HG03066 (cell line): ENCODE data around the gene NF1.
"Not testable (repeated sequence)": the region's sequence is repeated elsewhere in the genome, so short reads cannot be mapped to it uniquely, and the experiment has no call there.

Experiments
- ATAC-seq: cut with Tn5 transposase; IDR thresholded peaks from one replicate; pipeline ENCODE4 v1.9.1; 2021; ENCODE audit warnings: low read depth; ENCODE audit not compliant: unreplicated experiment

NF1 gene

GRCh38 chr17:31128241-31128640 lies 33.5 kb downstream of the NF1 start:
- ATAC-seq, result no peak

GRCh38 chr17:31130286-31131224 lies 35.8 kb downstream of the NF1 start:
- no peak for ATAC-seq

GRCh38 chr17:31131299-31131698 lies 36.5 kb downstream of the NF1 start:
- ATAC-seq, result no peak

GRCh38 chr17:31132977-31133376 lies 38.2 kb downstream of the NF1 start:
- no peak for ATAC-seq

- ATAC-seq, result no peak
These were observed 39.8 kb downstream of the NF1 start for GRCh38 chr17:31134576-31134975.

- no peak for ATAC-seq
These were observed 41.5 kb downstream of the NF1 start for GRCh38 chr17:31136319-31136718.

- ATAC-seq, result no peak
These were observed 45.3 kb downstream of the NF1 start for GRCh38 chr17:31140111-31140510.

GRCh38 chr17:31144428-31144827 lies 49.7 kb downstream of the NF1 start:
- ATAC-seq, result no peak

- ATAC-seq, result no peak
These were observed 50.1 kb downstream of the NF1 start for GRCh38 chr17:31144836-31145235.

- no peak for ATAC-seq
These were observed 52.9 kb downstream of the NF1 start for GRCh38 chr17:31147507-31148202.

- ATAC-seq, result no peak
These were observed 53.4 kb downstream of the NF1 start for GRCh38 chr17:31148205-31148604.

- ATAC-seq, result no peak
These were observed 57.5 kb downstream of the NF1 start for GRCh38 chr17:31152271-31152670.

GRCh38 chr17:31155208-31155810 lies 60.5 kb downstream of the NF1 start:
- ATAC-seq, result no peak

- ATAC-seq, result no peak
These were observed 61.5 kb downstream of the NF1 start for GRCh38 chr17:31156326-31156725.

GRCh38 chr17:31156864-31157263 lies 62.1 kb downstream of the NF1 start:
- not testable (repeated sequence) for ATAC-seq

GRCh38 chr17:31158746-31159377 lies 64.1 kb downstream of the NF1 start:
- no peak for ATAC-seq

GRCh38 chr17:31163091-31163781 lies 68.5 kb downstream of the NF1 start:
- no peak for ATAC-seq

- no peak for ATAC-seq
These were observed 72.3 kb downstream of the NF1 start for GRCh38 chr17:31167111-31167510.

- no peak for ATAC-seq
These were observed 76.9 kb downstream of the NF1 start for GRCh38 chr17:31171701-31172100.

- no peak for ATAC-seq
These were observed 77.6 kb downstream of the NF1 start for GRCh38 chr17:31172388-31172787.
